HCT116 (cell line): ENCODE results near the gene FOXR1. TPM values are rescaled to one million over a fixed set of nuclear protein-coding genes. Genes with fewer than 3 reads are reported as not detected.

Source experiments
- ATAC-seq: fragments of 200-7000 bp; cut with Tn5 transposase; 2 replicates; pipeline ENCODE4 v1.9.1; 2020; ENCODE audit warnings: mild to moderate bottlenecking, moderate library complexity
- BruUV-seq: library from RNA; stranded (reverse); fragments of 400-500 nt; replicated peaks from 2 replicates; lab custom pipeline; 2021; lab: Mats Ljungman, UMichigan
- CTCF ChIA-PET: fragments of 300-600 bp; sonication (Branson Sonifier 250); formaldehyde crosslinking; loops from one replicate; lab custom pipeline; 2021; ENCODE audit warnings: antibody characterized with exemption; lab: Charles Lee
- POLR2A ChIA-PET: fragments of 300-600, 350-600 bp; sonication (Branson Sonifier 250); formaldehyde crosslinking; loops from one replicate; lab custom pipeline; 2021; ENCODE audit warnings: antibody characterized with exemption; lab: Charles Lee
- RAD21 ChIA-PET, 2 experiments: fragments of 300-600 bp; sonication (Branson Sonifier 250); formaldehyde crosslinking; loops; one replicate each; lab custom pipeline; 2023; ENCODE audit warnings: low total read pairs in 2 of 2; ENCODE audit not compliant: uncharacterized antibody in 2 of 2, unreplicated experiment in 2 of 2, low non-redundant PET in 1 of 2; lab: Charles Lee
- DNase-seq: peaks from one replicate; pipeline ENCODE4 v3.0.0-alpha.2; 2010; ENCODE audit warnings: low read depth, low spot score
- H2AFZ ChIP-seq: fragments of 200-600 bp; shearing (Covaris generic), sonication (generic); 2 replicates; pipeline ENCODE4 v1.6.1; 2017; ENCODE audit warnings: low read depth, mixed run types, mixed read lengths, antibody characterized with exemption, low read length; ENCODE audit not compliant: poor library complexity, severe bottlenecking
- H3K27ac ChIP-seq: 2 replicates; pipeline ENCODE4 v1.5.1; 2012; ENCODE audit warnings: low read depth, low read length
- H3K27me3 ChIP-seq: fragments of 200-600 bp; sonication (generic); 2 replicates; pipeline ENCODE4 v1.6.1; 2016; ENCODE audit warnings: mixed run types, low read length, mixed read lengths; ENCODE audit not compliant: insufficient read depth
- H3K36me3 ChIP-seq, 2 experiments: fragments of 200-500 bp in 1 of 2; fragments of 200-600 bp in 1 of 2; sonication (Bioruptor generic) in 1 of 2; sonication (generic) in 1 of 2; 2 replicates each; pipeline versions ENCODE4 v1.5.1 to v1.6.1; 2014 to 2016; ENCODE audit warnings: low read length in 2 of 2, inconsistent platforms in 1 of 2, mixed read lengths in 1 of 2, mixed run types in 1 of 2; ENCODE audit not compliant: insufficient read depth in 2 of 2, control insufficient read depth in 1 of 2
- H3K4me1 ChIP-seq, 2 experiments: fragments of 200-600 bp in 1 of 2; sonication (generic) in 1 of 2; 2 replicates each; pipeline versions ENCODE4 v1.5.1 to v1.6.1; 2012 to 2017; ENCODE audit warnings: low read length in 2 of 2, inconsistent platforms in 1 of 2, mild to moderate bottlenecking in 1 of 2, mixed read lengths in 1 of 2, mixed run types in 1 of 2, moderate library complexity in 1 of 2; ENCODE audit not compliant: insufficient read depth in 2 of 2, control insufficient read depth in 1 of 2
- H3K4me2 ChIP-seq: fragments of 200-600 bp; sonication (generic); 2 replicates; pipeline ENCODE4 v1.6.1; 2017; ENCODE audit warnings: mixed run types, low read length, mixed read lengths
- H3K4me3 ChIP-seq, 2 experiments: fragments of 200-600 bp in 1 of 2; sonication (generic) in 1 of 2; replicated peaks in 1 of 2; 2 replicates each; pipeline ENCODE4 v1.5.1; 2011 to 2016; ENCODE audit warnings: low read length in 2 of 2, control low read depth in 1 of 2, low read depth in 1 of 2, mild to moderate bottlenecking in 1 of 2, mixed read lengths in 1 of 2, mixed run types in 1 of 2
- H3K79me2 ChIP-seq: fragments of 200-600 bp; sonication (generic); 2 replicates; pipeline ENCODE4 v1.6.1; 2017; ENCODE audit warnings: mild to moderate bottlenecking, mixed run types, low read length, moderate library complexity, mixed read lengths; ENCODE audit not compliant: insufficient read depth
- H3K9ac ChIP-seq: fragments of 200-600 bp; sonication (generic); 2 replicates; pipeline ENCODE4 v1.6.1; 2016; ENCODE audit warnings: low read length, mixed read lengths
- H3K9me2 ChIP-seq: fragments of 200-600 bp; sonication (generic), shearing (Covaris generic); 2 replicates; pipeline ENCODE4 v1.6.1; 2017; ENCODE audit warnings: mixed run types, mild to moderate bottlenecking, moderate library complexity; ENCODE audit not compliant: insufficient read depth
- H3K9me3 ChIP-seq, 2 experiments: fragments of 200-500 bp in 1 of 2; fragments of 200-600 bp in 1 of 2; sonication (Bioruptor generic) in 1 of 2; sonication (generic) in 1 of 2; 2 replicates each; pipeline ENCODE4 v1.6.1; 2014 to 2017; ENCODE audit warnings: low read length in 2 of 2, mixed read lengths in 2 of 2, inconsistent platforms in 1 of 2, low read depth in 1 of 2, mild to moderate bottlenecking in 1 of 2, mixed run types in 1 of 2, moderate library complexity in 1 of 2; ENCODE audit not compliant: control insufficient read depth in 1 of 2, insufficient read depth in 1 of 2
- H4K20me1 ChIP-seq: fragments of 200-600 bp; sonication (generic), shearing (Covaris generic); 2 replicates; pipeline ENCODE4 v1.6.1; 2017; ENCODE audit warnings: mixed run types, mild to moderate bottlenecking, moderate library complexity; ENCODE audit not compliant: insufficient read depth
- CEBPB ChIP-seq: IDR thresholded peaks from 2 replicates; pipeline ENCODE4 v1.6.1; 2012; ENCODE audit warnings: low read depth
- POLR2AphosphoS5 ChIP-seq: IDR thresholded peaks from 2 replicates; pipeline ENCODE4 v1.6.1; 2011; ENCODE audit warnings: mild to moderate bottlenecking, low read depth, low read length, moderate library complexity
- REST ChIP-seq: IDR thresholded peaks from 2 replicates; pipeline ENCODE4 v1.6.1; 2012; ENCODE audit warnings: low read depth
- SIN3A ChIP-seq: IDR thresholded peaks from 2 replicates; pipeline ENCODE4 v1.6.1; 2012; ENCODE audit warnings: low read depth
- TCF7L2 ChIP-seq: IDR thresholded peaks from 2 replicates; pipeline ENCODE4 v1.7.0; 2011; ENCODE audit warnings: borderline replicate concordance, inconsistent platforms; ENCODE audit not compliant: insufficient read depth, insufficient read length; ENCODE audit errors: extremely low read depth
- intact Hi-C: fragments of 100-400 bp; cut with micrococcal nuclease; formaldehyde crosslinking; loops from 2 replicates; pipeline ENCODE4 v1.10.0; 2022
- total RNA-seq: library from RNA; stranded (reverse); gene quantifications from one replicate; pipeline ENCODE4 v1.2.1, GENCODE V29; 2021; ENCODE audit not compliant: unreplicated experiment

Gene FOXR1
- total RNA-seq, 1 experiment from 2014 or later: not detected

DNA sequence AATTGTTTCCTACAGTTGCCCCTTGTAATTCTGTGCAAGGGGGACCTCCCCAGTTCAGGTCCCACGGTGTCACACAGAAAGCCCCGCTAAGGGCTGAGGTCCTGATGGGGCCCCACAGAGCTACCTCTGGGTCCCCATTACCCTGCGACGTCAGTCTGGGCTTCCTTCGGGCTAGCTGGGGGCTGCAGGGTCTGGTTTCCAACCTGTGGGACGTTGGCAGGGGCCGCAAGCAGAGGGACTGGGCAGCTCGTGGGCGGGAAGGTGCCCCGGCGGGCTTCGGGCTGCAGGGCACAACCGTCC lies 58.4 kb downstream of the FOXR1 start:
- peaks cover 9 to 16% of the 10 kb centered on the region in 2 experiments; a peak in 1 of 4 replicates for H3K36me3 ChIP-seq
- H2AFZ ChIP-seq: no peak overlapping the region
- intact Hi-C loops: no loop called here
- DNase-seq: no peak
- ATAC-seq: no peak
- CTCF ChIA-PET: no interaction called here
- H3K4me1 ChIP-seq: peaks cover 5 to 38% of the 10 kb centered on the region in 2 experiments; a peak in 3 of 4 replicates
- TF ChIP-seq POLR2AphosphoS5 (no peak), REST (no peak), SIN3A (no peak), TCF7L2 (no peak), CEBPB (no peak)
- peak overlapping the region; percentile 97 for H3K9ac ChIP-seq
- H3K27ac ChIP-seq: peak overlapping the region; percentile 89
- no peaks in the 10 kb centered on the region for H3K27me3 ChIP-seq
- peak overlapping the region; percentile 86 to 91 for H3K4me3 ChIP-seq
- no TSS peak for BruUV-seq
- H4K20me1 ChIP-seq: no peaks in the 10 kb centered on the region
- RAD21 ChIA-PET: no interaction called here
- H3K9me2 ChIP-seq: no peaks in the 10 kb centered on the region
- H3K4me2 ChIP-seq: peak overlapping the region; percentile 99
- POLR2A ChIA-PET: no interaction called here
- peaks cover 26% of the 10 kb centered on the region for H3K79me2 ChIP-seq
- no peaks in the 10 kb centered on the region for H3K9me3 ChIP-seq
